Keratinocyte (primary cell): ENCODE data around the gene ZBTB8OS. TPM values are rescaled to one million over a fixed set of nuclear protein-coding genes. Genes with fewer than 3 reads are reported as not detected.
"Not testable (repeated sequence)": the region's sequence is repeated elsewhere in the genome, so short reads cannot be mapped to it uniquely, and the experiment has no call there.

Experiments used
- DNase-seq: peaks from one replicate; pipeline ENCODE4 v3.0.0-alpha.2; 2011; ENCODE audit warnings: low read depth, missing footprints, low spot score
- FAIRE-seq: peaks from 2 replicates; lab custom pipeline; 2011; peaks lifted over from hg19 to GRCh38; lab: Jason Lieb, UNC
- H2AFZ ChIP-seq: 2 replicates; pipeline ENCODE4 v1.6.0; 2012; ENCODE audit warnings: low read length, control low read depth, inconsistent platforms; ENCODE audit not compliant: control insufficient read depth
- H3K27ac ChIP-seq: 2 replicates; pipeline ENCODE4 v1.5.1; 2011; ENCODE audit warnings: low read length; ENCODE audit not compliant: control insufficient read depth, insufficient read depth
- H3K27me3 ChIP-seq: 3 replicates; pipeline ENCODE4 v1.6.0; 2011; ENCODE audit warnings: low read length; ENCODE audit not compliant: control insufficient read depth, insufficient read depth; ENCODE audit errors: extremely low read depth
- H3K36me3 ChIP-seq, 2 experiments: 2 replicates in 1 of 2; 3 replicates in 1 of 2; pipeline ENCODE4 v1.5.1; 2011; ENCODE audit warnings: low read length in 2 of 2, mild to moderate bottlenecking in 1 of 2; ENCODE audit not compliant: control insufficient read depth in 2 of 2, insufficient read depth in 2 of 2; ENCODE audit errors: extremely low read depth in 1 of 2
- H3K4me1 ChIP-seq: 3 replicates; pipeline ENCODE4 v1.5.1; 2011; ENCODE audit warnings: low read length; ENCODE audit not compliant: control insufficient read depth, insufficient read depth; ENCODE audit errors: extremely low read depth
- H3K4me2 ChIP-seq: 3 replicates; pipeline ENCODE4 v1.6.0; 2011; ENCODE audit warnings: low read depth, low read length; ENCODE audit not compliant: control insufficient read depth, insufficient read depth; ENCODE audit errors: extremely low read depth
- H3K4me3 ChIP-seq, 3 experiments: fragments of 200-600 bp in 1 of 3; sonication (generic) in 1 of 3; 2 replicates in 2 of 3; 3 replicates in 1 of 3; pipeline ENCODE4 v1.5.1; 2011 to 2016; ENCODE audit warnings: low read length in 3 of 3, mild to moderate bottlenecking in 3 of 3, control low read depth in 2 of 3, inconsistent platforms in 1 of 3, low read depth in 1 of 3, mixed read lengths in 1 of 3, mixed run types in 1 of 3, moderate library complexity in 1 of 3; ENCODE audit not compliant: control insufficient read depth in 2 of 3, insufficient read depth in 2 of 3; ENCODE audit errors: extremely low read depth in 1 of 3
- H3K79me2 ChIP-seq: 2 replicates; pipeline ENCODE4 v1.6.0; 2012; ENCODE audit warnings: low read length; ENCODE audit not compliant: control insufficient read depth, insufficient read depth
- H3K9ac ChIP-seq: 3 replicates; pipeline ENCODE4 v1.6.0; 2011; ENCODE audit warnings: low read length; ENCODE audit not compliant: control insufficient read depth, insufficient read depth; ENCODE audit errors: extremely low read depth
- H3K9me1 ChIP-seq: 3 replicates; pipeline ENCODE4 v1.6.0; 2011; ENCODE audit warnings: low read length; ENCODE audit not compliant: control insufficient read depth, insufficient read depth; ENCODE audit errors: extremely low read depth
- H3K9me3 ChIP-seq: 2 replicates; pipeline ENCODE4 v1.5.1; 2012; ENCODE audit warnings: low read depth, low read length; ENCODE audit not compliant: control insufficient read depth
- H4K20me1 ChIP-seq: 3 replicates; pipeline ENCODE4 v1.6.0; 2011; ENCODE audit warnings: low read length; ENCODE audit not compliant: control insufficient read depth, insufficient read depth; ENCODE audit errors: extremely low read depth
- EZH2 ChIP-seq: IDR thresholded peaks from one replicate; pipeline ENCODE4 v1.6.1; 2012; ENCODE audit warnings: inconsistent platforms, mild to moderate bottlenecking, low read length, moderate library complexity
- dilution Hi-C: fragments of 300-500 bp; cut with MboI; formaldehyde crosslinking; loops from one replicate; pipeline ENCODE4 v1.7.0; 2020; ENCODE audit warnings: low sequenced_read_pairs; ENCODE audit not compliant: extremely low pct_ligation_motif_present
- polyA plus RNA-seq, 5 experiments: library from polyadenylated mRNA; depleted of rRNA in 3 of 5; stranded (reverse) in 3 of 5; stranded (forward) in 1 of 5; unstranded in 1 of 5; fragments of >200 nt; gene quantifications; 1 replicate in 1 of 5; 2 replicates in 3 of 5; 3 replicates in 1 of 5; pipeline versions ENCODE4 v1.2.1 to v1.2.3, GENCODE V29; 2011 to 2012; ENCODE audit warnings: missing spikeins in 2 of 5, low read depth in 1 of 5, low replicate concordance in 1 of 5
- TF ChIP-seq, protein P1 (sequence below), 3 experiments: IDR thresholded peaks in 1 of 3; conservative IDR thresholded peaks in 1 of 3; optimal IDR thresholded peaks in 1 of 3; 2 replicates in 2 of 3; 3 replicates in 1 of 3; pipeline versions ENCODE3 to v1.5.1; 2011; ENCODE audit warnings: low read length in 3 of 3, mild to moderate bottlenecking in 3 of 3, moderate library complexity in 2 of 3, control low read depth in 1 of 3, inconsistent platforms in 1 of 3; ENCODE audit not compliant: insufficient read depth in 2 of 3; ENCODE audit errors: extremely low read depth in 1 of 3

ZBTB8OS gene
- polyA plus RNA-seq, 1 donor (not counting 4 experiments of a cell fraction or from before 2014, with no cell fraction given): 87.5 TPM

DNA sequence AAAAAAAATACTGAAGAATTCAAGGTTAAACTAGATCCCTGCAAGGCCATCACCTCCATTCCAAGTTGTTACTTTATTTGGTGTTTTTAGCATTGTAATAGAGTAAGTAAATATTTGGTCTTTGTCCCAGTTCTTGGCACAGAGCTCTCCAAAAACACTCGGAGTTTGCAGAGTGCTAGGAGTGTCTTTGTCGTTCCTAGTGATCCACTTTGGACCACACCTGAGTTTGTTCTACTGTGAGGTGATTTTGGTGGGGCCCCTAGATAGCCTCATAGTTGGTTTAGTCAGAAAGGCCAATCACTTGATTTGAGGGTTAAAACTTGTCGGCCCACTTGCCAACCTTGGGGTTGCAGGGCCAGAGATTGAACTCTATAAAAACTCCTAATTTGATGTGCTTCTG, 26.6 kb upstream of the ZBTB8OS start:
- Histone ChIP-seq H3K9me1 (no peaks in the 10 kb centered on the region), H4K20me1 (no peaks in the 10 kb centered on the region), H2AFZ (no peak overlapping the region), H3K9ac (no peak overlapping the region), H3K4me2 (no peak overlapping the region), H3K27me3 (no peaks in the 10 kb centered on the region), H3K36me3 (peaks cover 22 to 26% of the 10 kb centered on the region in 2 experiments), H3K9me3 (no peaks in the 10 kb centered on the region), H3K79me2 (no peaks in the 10 kb centered on the region), H3K27ac (no peak overlapping the region), H3K4me1 (no peaks in the 10 kb centered on the region), H3K4me3 (no peak overlapping the region)
- no peak for DNase-seq
- FAIRE-seq: no peak
- dilution Hi-C loops: no loop called here
- TF ChIP-seq, protein P1, sequence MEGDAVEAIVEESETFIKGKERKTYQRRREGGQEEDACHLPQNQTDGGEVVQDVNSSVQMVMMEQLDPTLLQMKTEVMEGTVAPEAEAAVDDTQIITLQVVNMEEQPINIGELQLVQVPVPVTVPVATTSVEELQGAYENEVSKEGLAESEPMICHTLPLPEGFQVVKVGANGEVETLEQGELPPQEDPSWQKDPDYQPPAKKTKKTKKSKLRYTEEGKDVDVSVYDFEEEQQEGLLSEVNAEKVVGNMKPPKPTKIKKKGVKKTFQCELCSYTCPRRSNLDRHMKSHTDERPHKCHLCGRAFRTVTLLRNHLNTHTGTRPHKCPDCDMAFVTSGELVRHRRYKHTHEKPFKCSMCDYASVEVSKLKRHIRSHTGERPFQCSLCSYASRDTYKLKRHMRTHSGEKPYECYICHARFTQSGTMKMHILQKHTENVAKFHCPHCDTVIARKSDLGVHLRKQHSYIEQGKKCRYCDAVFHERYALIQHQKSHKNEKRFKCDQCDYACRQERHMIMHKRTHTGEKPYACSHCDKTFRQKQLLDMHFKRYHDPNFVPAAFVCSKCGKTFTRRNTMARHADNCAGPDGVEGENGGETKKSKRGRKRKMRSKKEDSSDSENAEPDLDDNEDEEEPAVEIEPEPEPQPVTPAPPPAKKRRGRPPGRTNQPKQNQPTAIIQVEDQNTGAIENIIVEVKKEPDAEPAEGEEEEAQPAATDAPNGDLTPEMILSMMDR (optimal IDR thresholded peaks at IDR 0.05 in 1 of 3, IDR thresholded peaks at IDR 0.05 in 1 of 3, conservative IDR thresholded peaks at IDR 0.05 in 1 of 3; ENCODE audit: extremely low read depth in 1 of 3, insufficient read depth in 2 of 3, low read length in 3 of 3): no peak
- no peak for TF ChIP-seq EZH2

DNA sequence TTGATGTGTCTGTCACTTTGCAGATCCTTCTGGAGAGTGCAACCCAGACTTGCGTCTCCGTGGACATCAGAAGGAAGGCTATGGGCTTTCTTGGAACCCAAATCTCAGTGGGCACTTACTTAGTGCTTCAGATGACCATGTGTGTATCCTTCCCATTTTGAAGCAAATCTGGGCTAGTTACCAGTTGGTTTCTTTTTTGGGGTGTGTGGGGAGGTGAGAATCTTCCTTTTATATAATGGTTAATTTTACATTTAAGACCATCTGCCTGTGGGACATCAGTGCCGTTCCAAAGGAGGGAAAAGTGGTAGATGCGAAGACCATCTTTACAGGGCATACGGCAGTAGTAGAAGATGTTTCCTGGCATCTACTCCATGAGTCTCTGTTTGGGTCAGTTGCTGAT, 18.4 kb upstream of the ZBTB8OS start:
- dilution Hi-C loops, H2AFZ ChIP-seq, H3K4me1 ChIP-seq, H4K20me1 ChIP-seq, H3K79me2 ChIP-seq, H3K27ac ChIP-seq, DNase-seq, H3K4me2 ChIP-seq, FAIRE-seq, H3K9ac ChIP-seq, H3K27me3 ChIP-seq, H3K9me3 ChIP-seq, H3K9me1 ChIP-seq, H3K4me3 ChIP-seq: not testable (repeated sequence)
- H3K36me3 ChIP-seq: peaks cover 19 to 34% of the 10 kb centered on the region in 2 experiments

DNA sequence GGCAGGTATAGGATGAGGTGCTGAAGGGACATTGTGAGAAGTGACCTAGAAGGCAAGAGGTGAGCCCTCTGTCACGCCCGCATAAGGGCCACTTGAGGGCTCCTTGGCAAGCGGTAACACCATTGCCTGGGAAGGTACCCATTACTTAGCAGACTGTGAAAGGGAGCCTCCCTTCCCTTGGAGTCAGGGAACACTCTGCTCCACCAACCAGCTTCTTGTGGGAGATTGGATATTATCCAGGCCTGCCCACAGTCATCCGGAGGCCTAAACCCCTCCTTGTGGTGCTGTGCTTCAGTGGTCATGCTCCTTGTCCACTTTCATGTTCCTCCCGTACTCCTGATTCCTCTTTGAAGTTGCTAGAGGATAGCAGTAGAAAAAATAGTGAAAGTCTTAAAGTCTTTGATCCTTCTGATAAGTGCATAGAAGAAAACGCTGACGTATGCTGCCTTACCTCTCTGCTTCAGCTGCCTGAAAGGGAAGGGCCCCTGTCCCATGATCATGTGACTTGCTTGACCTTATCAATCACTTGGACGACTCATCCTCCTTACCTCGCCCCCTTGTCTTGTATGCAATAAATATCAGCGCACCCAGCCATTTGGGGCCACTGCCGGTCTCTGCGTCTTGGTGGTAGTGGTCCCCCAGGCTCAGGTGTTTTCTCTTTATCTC, 16.7 kb upstream of the ZBTB8OS start:
- Histone ChIP-seq H2AFZ (no peak overlapping the region), H3K36me3 (peaks cover 20 to 24% of the 10 kb centered on the region in 2 experiments), H3K9ac (no peak overlapping the region), H3K27ac (no peak overlapping the region), H3K79me2 (no peaks in the 10 kb centered on the region), H3K9me1 (no peaks in the 10 kb centered on the region), H3K4me2 (no peak overlapping the region), H3K9me3 (no peaks in the 10 kb centered on the region), H4K20me1 (no peaks in the 10 kb centered on the region), H3K4me1 (no peaks in the 10 kb centered on the region), H3K27me3 (no peaks in the 10 kb centered on the region), H3K4me3 (no peak overlapping the region)
- DNase-seq (no peak), FAIRE-seq (no peak)
- TF ChIP-seq, protein P1 (optimal IDR thresholded peaks at IDR 0.05 in 1 of 3, IDR thresholded peaks at IDR 0.05 in 1 of 3, conservative IDR thresholded peaks at IDR 0.05 in 1 of 3; ENCODE audit: extremely low read depth in 1 of 3, insufficient read depth in 2 of 3, low read length in 3 of 3): no peak
- no peak for TF ChIP-seq EZH2
- dilution Hi-C loops: no loop called here
